Left lobe of liver (tissue), 2 donors: ENCODE results near the gene RBM27. TPM values are rescaled to one million over a fixed set of nuclear protein-coding genes. Genes with fewer than 3 reads are reported as not detected.
"Not testable (repeated sequence)": the region's sequence is repeated elsewhere in the genome, so short reads cannot be mapped to it uniquely, and the experiment has no call there.

Source experiments
- ATAC-seq: fragments of 200-7000 bp; cut with Tn5 transposase; one replicate; pipeline ENCODE4 v1.9.1; 2020; ENCODE audit warnings: mild to moderate bottlenecking, moderate library complexity
- DNase-seq: peaks from one replicate; pipeline ENCODE4 v3.0.0-alpha.2; 2020; ENCODE audit warnings: low spot score
- total RNA-seq: library from RNA; stranded (reverse); gene quantifications from one replicate; pipeline ENCODE4 v1.2.1, GENCODE V29; 2021
- donor health status: DM: no; HTN: no; CAD: no; lungs with moderate emphysema.
- donor health status: DM: no; HTN: yes; CAD: no.

Gene RBM27
- total RNA-seq, 1 donor from 2014 or later = 5.6 TPM

- no peak for DNase-seq
- ATAC-seq = no peak
Measured at GRCh38 chr5:146205499-146206202, 2.2 kb downstream of the RBM27 start.

- DNase-seq (no peak), ATAC-seq (no peak)
Measured at GRCh38 chr5:146206257-146206656, 2.9 kb downstream of the RBM27 start.

GRCh38 chr5:146208916-146209522 is 5.6 kb downstream of the RBM27 start:
- ATAC-seq (peak; percentile 14), DNase-seq (no peak)

- ATAC-seq (no peak), DNase-seq (no peak)
Measured at GRCh38 chr5:146209714-146210113, 6.3 kb downstream of the RBM27 start.

- not testable (repeated sequence) for ATAC-seq, DNase-seq
Measured at GRCh38 chr5:146210810-146211209, 7.4 kb downstream of the RBM27 start.

GRCh38 chr5:146213210-146213826 is 9.9 kb downstream of the RBM27 start:
- peak; percentile 68 for ATAC-seq
- no peak for DNase-seq

GRCh38 chr5:146214881-146215280 is 11.5 kb downstream of the RBM27 start:
- not testable (repeated sequence) for ATAC-seq, DNase-seq

- ATAC-seq (no peak), DNase-seq (no peak)
Measured at GRCh38 chr5:146218168-146218567, 14.8 kb downstream of the RBM27 start.

- DNase-seq (no peak), ATAC-seq (no peak)
Measured at GRCh38 chr5:146219243-146219642, 15.8 kb downstream of the RBM27 start.

GRCh38 chr5:146221234-146221633 is 17.8 kb downstream of the RBM27 start:
- ATAC-seq (peak; percentile 95), DNase-seq (no peak)

GRCh38 chr5:146222005-146222404 is 18.6 kb downstream of the RBM27 start:
- DNase-seq = no peak
- ATAC-seq = no peak

GRCh38 chr5:146223179-146223578 is 19.8 kb downstream of the RBM27 start:
- ATAC-seq = no peak
- DNase-seq = no peak

GRCh38 chr5:146229222-146229621 is 25.8 kb downstream of the RBM27 start:
- DNase-seq (no peak), ATAC-seq (no peak)

GRCh38 chr5:146232223-146232622 is 28.8 kb downstream of the RBM27 start:
- ATAC-seq (no peak), DNase-seq (no peak)

GRCh38 chr5:146233441-146233840 is 30.0 kb downstream of the RBM27 start:
- no peak for ATAC-seq
- DNase-seq = no peak

GRCh38 chr5:146238973-146239372 is 35.6 kb downstream of the RBM27 start:
- ATAC-seq (no peak), DNase-seq (no peak)

- ATAC-seq (no peak), DNase-seq (no peak)
Measured at GRCh38 chr5:146240951-146241350, 37.5 kb downstream of the RBM27 start.

- DNase-seq = no peak
- no peak for ATAC-seq
Measured at GRCh38 chr5:146243247-146243646, 39.8 kb downstream of the RBM27 start.

GRCh38 chr5:146248561-146248960 is 45.2 kb downstream of the RBM27 start:
- DNase-seq (no peak), ATAC-seq (no peak)

GRCh38 chr5:146249801-146250200 is 46.4 kb downstream of the RBM27 start:
- DNase-seq (no peak), ATAC-seq (no peak)
